K562 (cell line): ENCODE data around the gene TULP1. TPM values are rescaled to one million over a fixed set of nuclear protein-coding genes. Genes with fewer than 3 reads are reported as not detected.

Experiments used
- ATAC-seq: fragments of 200-7000 bp; cut with Tn5 transposase; 3 replicates; pipeline ENCODE4 v1.9.1; 2020; ENCODE audit warnings: moderate library complexity
- BruUV-seq: library from RNA; stranded (reverse); fragments of 400-500 nt; replicated peaks from 2 replicates; lab custom pipeline; 2021; lab: Mats Ljungman, UMichigan
- CTCF ChIA-PET: fragments of 300-600 bp; formaldehyde crosslinking; extraction: SDS; loops from one replicate; lab custom pipeline; 2021; ENCODE audit warnings: low intra/inter-chr PET ratio; lab: Yijun Ruan, JAX
- POLR2A ChIA-PET: fragments of 300-600, 350-650 bp; sonication (Branson Sonifier 250); formaldehyde crosslinking; extraction: SDS; loops from one replicate; lab custom pipeline; 2021; ENCODE audit warnings: antibody characterized with exemption, inconsistent platforms; lab: Yijun Ruan, JAX
- DNase-seq, 4 experiments: peaks; one replicate each; pipeline versions ENCODE4 v3.0.0 to v3.0.0-alpha.2; 2011 to 2018; ENCODE audit warnings: low spot score in 3 of 4, mixed read lengths in 3 of 4; ENCODE audit errors: extremely low read depth in 1 of 4
- FAIRE-seq: peaks from 2 replicates; lab custom pipeline; 2011; peaks lifted over from hg19 to GRCh38; lab: Jason Lieb, UNC
- H2AFZ ChIP-seq: 2 replicates; pipeline ENCODE4 v1.6.0; 2011; ENCODE audit warnings: low read depth, low read length, control low read depth, inconsistent platforms
- H3K27ac ChIP-seq: fragments of 200-600 bp; 3 replicates; pipeline ENCODE4 v1.8.0; 2011; ENCODE audit warnings: low read depth, mild to moderate bottlenecking, control low read depth, inconsistent platforms, low read length, moderate library complexity, mixed read lengths; ENCODE audit errors: extremely low read depth
- H3K27me3 ChIP-seq, 2 experiments: fragments of 300-600 bp in 1 of 2; 2 replicates in 1 of 2; 3 replicates in 1 of 2; pipeline versions ENCODE4 v1.6.0 to v1.8.0; 2011; ENCODE audit warnings: inconsistent platforms in 2 of 2, low read length in 2 of 2, mild to moderate bottlenecking in 1 of 2, mixed read lengths in 1 of 2, moderate library complexity in 1 of 2; ENCODE audit not compliant: control insufficient read depth in 2 of 2, insufficient read depth in 2 of 2
- H3K36me3 ChIP-seq: fragments of 300-600 bp; 3 replicates; pipeline ENCODE4 v1.8.0; 2011; ENCODE audit warnings: mild to moderate bottlenecking, low read length, inconsistent platforms; ENCODE audit not compliant: control insufficient read depth, insufficient read depth
- H3K4me1 ChIP-seq, 2 experiments: fragments of 200-600 bp in 1 of 2; replicated peaks in 1 of 2; 2 replicates in 1 of 2; 3 replicates in 1 of 2; pipeline versions ENCODE4 v1.5.1 to v1.8.0; 2011; ENCODE audit warnings: inconsistent platforms in 2 of 2, low read length in 2 of 2, mild to moderate bottlenecking in 1 of 2, mixed read lengths in 1 of 2, moderate library complexity in 1 of 2; ENCODE audit not compliant: control insufficient read depth in 2 of 2, insufficient read depth in 2 of 2
- H3K4me2 ChIP-seq: 2 replicates; pipeline ENCODE4 v1.6.1; 2011; ENCODE audit warnings: low read length, control low read depth, inconsistent platforms, mixed read lengths; ENCODE audit not compliant: insufficient read depth
- H3K4me3 ChIP-seq: fragments of 200-600 bp; sonication (generic), shearing (Covaris generic); 2 replicates; pipeline ENCODE4 v1.5.1; 2016; ENCODE audit warnings: control low read depth, inconsistent platforms
- H3K79me2 ChIP-seq: fragments of 200-600 bp; 3 replicates; pipeline ENCODE4 v1.8.0; 2011; ENCODE audit warnings: low read length, inconsistent platforms; ENCODE audit not compliant: control insufficient read depth, insufficient read depth
- H3K9ac ChIP-seq, 2 experiments: 2 replicates each; pipeline versions ENCODE4 v1.6.0 to v1.6.1; 2011; ENCODE audit warnings: low read depth in 2 of 2, low read length in 2 of 2, control low read depth in 1 of 2, inconsistent platforms in 1 of 2, mild to moderate bottlenecking in 1 of 2, mixed read lengths in 1 of 2; ENCODE audit not compliant: insufficient read depth in 1 of 2
- H3K9me1 ChIP-seq: one replicate; pipeline ENCODE4 v1.6.0; 2011; ENCODE audit warnings: inconsistent platforms, mild to moderate bottlenecking, low read length, moderate library complexity; ENCODE audit not compliant: control insufficient read depth, insufficient read depth
- H3K9me3 ChIP-seq: replicated peaks from 2 replicates; pipeline ENCODE4 v1.5.1; 2011; ENCODE audit warnings: low read depth, low read length, inconsistent platforms; ENCODE audit not compliant: control insufficient read depth, insufficient read depth
- H4K20me1 ChIP-seq: replicated peaks from 2 replicates; pipeline ENCODE4 v1.6.1; 2011; ENCODE audit warnings: low read length, inconsistent platforms, mixed read lengths; ENCODE audit not compliant: control insufficient read depth, insufficient read depth
- BHLHE40 ChIP-seq: IDR thresholded peaks from 2 replicates; pipeline ENCODE4 v1.6.1; 2011; ENCODE audit warnings: low read length, improper control_type of control experiment
- CHCHD3 ChIP-seq: fragments of 250-450 bp; sonication (Bioruptor Pico); IDR thresholded peaks from 2 replicates; pipeline ENCODE4 v2.1.2; 2022; ENCODE audit warnings: mild to moderate bottlenecking
- GABPB2 ChIP-seq: fragments of 250-450 bp; sonication (Bioruptor Pico); conservative IDR thresholded peaks from 2 replicates; pipeline ENCODE4 v1.5.1; 2021; ENCODE audit warnings: mild to moderate bottlenecking
- JUN ChIP-seq, 2 experiments: sonication (generic) in 1 of 2; formaldehyde crosslinking in 1 of 2; IDR thresholded peaks; 2 replicates each; pipeline versions ENCODE4 v1.6.1 to v1.8.0; 2012 to 2022; ENCODE audit warnings: borderline replicate concordance in 2 of 2, mild to moderate bottlenecking in 2 of 2, improper control_type of control experiment in 1 of 2, low read depth in 1 of 2, low read length in 1 of 2, missing genetic modification reagents in 1 of 2
- MAFK ChIP-seq: IDR thresholded peaks from 2 replicates; pipeline ENCODE4 v1.6.1; 2011; ENCODE audit warnings: low read length, improper control_type of control experiment
- MECOM ChIP-seq: fragments of 250-450 bp; sonication (Bioruptor Pico); IDR thresholded peaks from 2 replicates; pipeline ENCODE4 v1.8.0; 2022; ENCODE audit warnings: inconsistent platforms
- MEF2A ChIP-seq: IDR thresholded peaks from 2 replicates; pipeline ENCODE4 v1.6.1; 2011; ENCODE audit warnings: low read depth, mild to moderate bottlenecking, low read length, moderate library complexity; ENCODE audit not compliant: control insufficient read depth
- MTA1 ChIP-seq: fragments of 450-650 bp; IDR thresholded peaks from 2 replicates; pipeline ENCODE4 v1.6.1; 2017; ENCODE audit warnings: borderline replicate concordance
- NCOR1 ChIP-seq: fragments of 450-650 bp; IDR thresholded peaks from 2 replicates; pipeline ENCODE4 v1.6.1; 2016; ENCODE audit warnings: mild to moderate bottlenecking, moderate library complexity
- POLR3G ChIP-seq: IDR thresholded peaks from 2 replicates; pipeline ENCODE4 v1.6.1; 2011; ENCODE audit not compliant: insufficient read length, insufficient replicate concordance; ENCODE audit errors: extremely low read depth
- RAD51 ChIP-seq: fragments of 450-650 bp; IDR thresholded peaks from 2 replicates; pipeline ENCODE4 v1.7.1; 2016; ENCODE audit warnings: low read depth, mild to moderate bottlenecking, borderline replicate concordance
- RBM15 ChIP-seq: fragments of 200-400 bp; formaldehyde crosslinking; IDR thresholded peaks from 2 replicates; pipeline ENCODE4 v1.6.1; 2018; ENCODE audit warnings: mild to moderate bottlenecking, low read length, moderate library complexity; ENCODE audit not compliant: insufficient read depth
- RNF2 ChIP-seq: sonication (generic); IDR thresholded peaks from 2 replicates; pipeline ENCODE4 v1.6.1; 2016
- SIRT6 ChIP-seq: IDR thresholded peaks from one replicate; pipeline ENCODE4 v1.6.1; 2012; ENCODE audit warnings: low read depth, mild to moderate bottlenecking, control low read depth, inconsistent platforms, low read length, moderate library complexity
- SMARCA4 ChIP-seq: fragments of 450-650 bp; IDR thresholded peaks from 2 replicates; pipeline ENCODE4 v1.6.1; 2016
- SMARCE1 ChIP-seq: fragments of 450-650 bp; IDR thresholded peaks from 2 replicates; pipeline ENCODE4 v1.7.1; 2016; ENCODE audit warnings: mild to moderate bottlenecking
- THRAP3 ChIP-seq: fragments of 450-650 bp; IDR thresholded peaks from 2 replicates; pipeline ENCODE4 v1.6.1; 2016; ENCODE audit warnings: mild to moderate bottlenecking, inconsistent platforms, borderline replicate concordance
- ZFX ChIP-seq: sonication (generic); formaldehyde crosslinking; IDR thresholded peaks from 2 replicates; pipeline ENCODE4 v1.8.0; 2022; ENCODE audit warnings: mild to moderate bottlenecking, missing genetic modification reagents, moderate library complexity
- ZNF140 ChIP-seq: fragments of 250-450 bp; sonication (Bioruptor Pico); IDR thresholded peaks from 2 replicates; pipeline ENCODE4 v1.8.0; 2021; ENCODE audit warnings: moderate library complexity, mild to moderate bottlenecking, inconsistent platforms
- ZNF77 ChIP-seq: fragments of 250-450 bp; sonication (Bioruptor Pico); IDR thresholded peaks from 2 replicates; pipeline ENCODE4 v1.5.0; 2020
- WGBS: fragments of 100-300 bp; shearing (Covaris generic); methylation state at CpG from one replicate; pipeline ENCODE4 v1.1.6; 2016; ENCODE audit warnings: low coverage, mixed read lengths; ENCODE audit not compliant: insufficient coverage; ENCODE audit errors: missing lambda C conversion rate; 5-methylcytosine and 5-hydroxymethylcytosine counted together
- in situ Hi-C: fragments of 300-500 bp; cut with MboI; formaldehyde crosslinking; loops from 4 replicates; pipeline ENCODE4 v1.15.0; 2018; ENCODE audit warnings: inconsistent platforms, mixed read lengths
- intact Hi-C: fragments of 100-400 bp; cut with micrococcal nuclease; formaldehyde crosslinking; loops from 2 replicates; pipeline ENCODE4 v1.14.2; 2022
- polyA plus RNA-seq, 8 experiments: library from polyadenylated mRNA; depleted of rRNA in 4 of 8; stranded (reverse) in 5 of 8; unstranded in 3 of 8; fragments of >200 nt; fragmentation: Nextera tagmentation in 2 of 8; fragmentation: Illumina TruSeq in 1 of 8; extraction: Ambion mirVana in 2 of 8; extraction: Trizol in 1 of 8; gene quantifications; 2 replicates each; pipeline versions ENCODE4 v1.2.1 to v1.2.3, GENCODE V29; 2011 to 2014; ENCODE audit warnings: inconsistent platforms in 1 of 8, missing spikeins in 1 of 8
- total RNA-seq, 7 experiments: library from RNA; depleted of rRNA in 6 of 7; stranded (reverse); fragments of >200 nt in 6 of 7; fragmentation: Illumina TruSeq in 2 of 7; extraction: Trizol in 2 of 7; gene quantifications; 2 replicates each; pipeline versions ENCODE4 v1.2.1 to v1.2.3, GENCODE V29; 2011 to 2021; ENCODE audit warnings: low replicate concordance in 1 of 7
- TF ChIP-seq, protein P1 (sequence below): sonication (generic); formaldehyde crosslinking; IDR thresholded peaks from 2 replicates; pipeline ENCODE4 v1.8.0; 2023; ENCODE audit warnings: mild to moderate bottlenecking, missing genetic modification reagents

The TULP1 gene
- total and polyA plus RNA-seq, 9 of the 15 experiments (the other 6 are each of a cell fraction or from before 2014, with no cell fraction given) = 0.06 to 0.17 (median 0.09) TPM; not detected in 6

DNA sequence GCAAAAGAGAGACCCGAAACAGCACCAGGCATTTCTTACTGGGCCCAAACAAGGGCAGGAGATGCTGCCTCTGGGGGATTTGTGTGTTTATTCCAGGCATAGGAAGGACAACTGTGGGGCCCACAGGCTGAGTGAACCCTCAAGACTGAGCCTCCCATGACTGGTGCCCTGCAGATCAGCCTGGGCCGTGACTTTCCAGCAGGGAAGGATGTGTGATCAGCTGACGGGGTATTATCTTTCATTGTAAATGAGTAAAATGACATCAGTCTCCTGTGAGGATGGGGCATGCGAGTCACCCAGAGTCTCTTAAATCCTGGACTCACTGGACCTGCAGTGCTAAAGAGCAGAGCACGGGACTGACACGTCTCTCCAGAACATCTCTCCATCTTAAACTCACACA, 11.9 kb downstream of the TULP1 start:
- Histone ChIP-seq H3K4me2 (no peak overlapping the region), H3K27me3 (peaks cover 12 to 17% of the 10 kb centered on the region in 2 experiments; a peak in 4 of 5 replicates), H2AFZ (no peak overlapping the region), H3K9me1 (no peaks in the 10 kb centered on the region), H3K9ac (peak overlapping the region in 1 of 2 experiments; percentile 37; a peak in 1 of 4 replicates), H3K4me3 (no peak overlapping the region), H3K36me3 (no peaks in the 10 kb centered on the region), H4K20me1 (no peaks in the 10 kb centered on the region; the same call in 1 of the 2 replicates), H3K4me1 (peaks cover 24 to 35% of the 10 kb centered on the region in 2 experiments; a peak in 4 of 5 replicates), H3K9me3 (no peaks in the 10 kb centered on the region), H3K27ac (no peak overlapping the region), H3K79me2 (peaks cover 20% of the 10 kb centered on the region)
- DNase-seq = peak in 1 of 4 experiments; percentile 54
- CTCF ChIA-PET = no interaction called here
- no peak for ATAC-seq
- intact Hi-C loops = no loop called here
- no TSS peak for BruUV-seq
- WGBS = 15% methylated on average over 6 of the region's 6 CpGs
- FAIRE-seq = peak; percentile 29
- POLR2A ChIA-PET = interaction anchor here (0.7 to 1.1 kb wide), 3 partner anchors 16 to 258 kb away, joined by 3 to 4 read pairs (median 3); no protein-coding TSS in a partner anchor
- in situ Hi-C loops = no loop called here
- TF ChIP-seq ZFX (CRISPR knock-in tag) (no peak), NCOR1 (no peak), MTA1 (no peak), ZNF77 (no peak), GABPB2 (CRISPR knock-in tag) (no peak), BHLHE40 (peak; percentile 69), SIRT6 (no peak), ZNF140 (no peak), SMARCA4 (peak; percentile 54; the same call in 1 of the 2 replicates), RBM15 (no peak), MECOM (CRISPR knock-in tag) (peak; percentile 68; the same call in 1 of the 2 replicates), THRAP3 (no peak), CHCHD3 (CRISPR knock-in tag) (no peak), POLR3G (no peak), SMARCE1 (no peak), MAFK (no peak), RNF2 (no peak), JUN (IDR thresholded peaks at IDR 0.05; ENCODE audit: borderline replicate concordance, low read depth, low read length) (peak; percentile 59; the same call in 1 of the 2 replicates), JUN (CRISPR knock-in tag; IDR thresholded peaks at IDR 0.05; ENCODE audit: borderline replicate concordance) (0 out of 2 replicates have a peak, but pooled peaks have one; percentile 43), MEF2A (peak; percentile 40; the same call in 1 of the 2 replicates), RAD51 (peak; percentile 26; the same call in 1 of the 2 replicates)
- TF ChIP-seq, protein P1, sequence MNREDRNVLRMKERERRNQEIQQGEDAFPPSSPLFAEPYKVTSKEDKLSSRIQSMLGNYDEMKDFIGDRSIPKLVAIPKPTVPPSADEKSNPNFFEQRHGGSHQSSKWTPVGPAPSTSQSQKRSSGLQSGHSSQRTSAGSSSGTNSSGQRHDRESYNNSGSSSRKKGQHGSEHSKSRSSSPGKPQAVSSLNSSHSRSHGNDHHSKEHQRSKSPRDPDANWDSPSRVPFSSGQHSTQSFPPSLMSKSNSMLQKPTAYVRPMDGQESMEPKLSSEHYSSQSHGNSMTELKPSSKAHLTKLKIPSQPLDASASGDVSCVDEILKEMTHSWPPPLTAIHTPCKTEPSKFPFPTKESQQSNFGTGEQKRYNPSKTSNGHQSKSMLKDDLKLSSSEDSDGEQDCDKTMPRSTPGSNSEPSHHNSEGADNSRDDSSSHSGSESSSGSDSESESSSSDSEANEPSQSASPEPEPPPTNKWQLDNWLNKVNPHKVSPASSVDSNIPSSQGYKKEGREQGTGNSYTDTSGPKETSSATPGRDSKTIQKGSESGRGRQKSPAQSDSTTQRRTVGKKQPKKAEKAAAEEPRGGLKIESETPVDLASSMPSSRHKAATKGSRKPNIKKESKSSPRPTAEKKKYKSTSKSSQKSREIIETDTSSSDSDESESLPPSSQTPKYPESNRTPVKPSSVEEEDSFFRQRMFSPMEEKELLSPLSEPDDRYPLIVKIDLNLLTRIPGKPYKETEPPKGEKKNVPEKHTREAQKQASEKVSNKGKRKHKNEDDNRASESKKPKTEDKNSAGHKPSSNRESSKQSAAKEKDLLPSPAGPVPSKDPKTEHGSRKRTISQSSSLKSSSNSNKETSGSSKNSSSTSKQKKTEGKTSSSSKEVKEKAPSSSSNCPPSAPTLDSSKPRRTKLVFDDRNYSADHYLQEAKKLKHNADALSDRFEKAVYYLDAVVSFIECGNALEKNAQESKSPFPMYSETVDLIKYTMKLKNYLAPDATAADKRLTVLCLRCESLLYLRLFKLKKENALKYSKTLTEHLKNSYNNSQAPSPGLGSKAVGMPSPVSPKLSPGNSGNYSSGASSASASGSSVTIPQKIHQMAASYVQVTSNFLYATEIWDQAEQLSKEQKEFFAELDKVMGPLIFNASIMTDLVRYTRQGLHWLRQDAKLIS (CRISPR knock-in tag) = no peak
